ENCODE results near the gene BABAM2. TPM values are rescaled to one million over a fixed set of nuclear protein-coding genes. Genes with fewer than 3 reads are reported as not detected.

BABAM2 gene
- total RNA-seq, 2 donors from 2014 or later, result 36.4 to 40.9 TPM

- H3K4me3 ChIP-seq (ENCODE audit: low read length), result no peak overlapping the region
- WGBS, 2 experiments (ENCODE audit: insufficient coverage in 1 of 2, insufficient read length in 1 of 2), result 95 to 100% methylated on average over 1 to 2 of the region's 2 CpGs
- no peak overlapping the region for H3K4me3 Mint-ChIP-seq
- H3K9ac ChIP-seq (ENCODE audit: extremely low read depth, low read length, poor library complexity, severe bottlenecking), result no peak overlapping the region
- no peak for TF ChIP-seq CTCF (conservative IDR thresholded peaks at IDR 0.05)
- no peak overlapping the region for H3K27ac ChIP-seq (ENCODE audit: low read depth, low read length)
- no peaks in the 10 kb centered on the region for H3K9me3 ChIP-seq (ENCODE audit: control insufficient read depth, low read length)
- no peaks in the 10 kb centered on the region for H3K36me3 ChIP-seq (ENCODE audit: control insufficient read depth, insufficient read depth, low read length)
- H3K27me3 Mint-ChIP-seq (ENCODE audit: insufficient read depth), result no peaks in the 10 kb centered on the region
- H3K4me1 ChIP-seq (ENCODE audit: control insufficient read depth, insufficient read depth, low read length), result no peaks in the 10 kb centered on the region
- no peaks in the 10 kb centered on the region for H3K27me3 ChIP-seq (ENCODE audit: control insufficient read depth, insufficient read depth, low read length, poor library complexity, severe bottlenecking)
- no peaks in the 10 kb centered on the region for H3K36me3 Mint-ChIP-seq (ENCODE audit: low read depth)
- no peak for DNase-seq
- H3K27ac Mint-ChIP-seq, result no peak overlapping the region
- H3K4me1 Mint-ChIP-seq, result no peaks in the 10 kb centered on the region
- no peaks in the 10 kb centered on the region for H3K9me3 Mint-ChIP-seq
Measured at GRCh38 chr2:28096421-28096820, 205.9 kb downstream of the BABAM2 start.

GRCh38 chr2:28098501-28099225 lies 208.1 kb downstream of the BABAM2 start:
- Histone ChIP-seq H3K27me3 (ENCODE audit: control insufficient read depth, insufficient read depth, low read length, poor library complexity, severe bottlenecking) (no peaks in the 10 kb centered on the region), H3K4me1 (ENCODE audit: control insufficient read depth, insufficient read depth, low read length) (no peaks in the 10 kb centered on the region), H3K9ac (ENCODE audit: extremely low read depth, low read length, poor library complexity, severe bottlenecking) (no peak overlapping the region), H3K9me3 (ENCODE audit: control insufficient read depth, low read length) (no peaks in the 10 kb centered on the region), H3K36me3 (ENCODE audit: control insufficient read depth, insufficient read depth, low read length) (no peaks in the 10 kb centered on the region), H3K27ac (ENCODE audit: low read depth, low read length) (no peak overlapping the region), H3K4me3 (ENCODE audit: low read length) (no peak overlapping the region)
- no peak for TF ChIP-seq CTCF (conservative IDR thresholded peaks at IDR 0.05)
- H3K9me3 Mint-ChIP-seq, result no peaks in the 10 kb centered on the region
- no peaks in the 10 kb centered on the region for H3K36me3 Mint-ChIP-seq (ENCODE audit: low read depth)
- H3K4me1 Mint-ChIP-seq, result no peaks in the 10 kb centered on the region
- H3K27ac Mint-ChIP-seq, result no peak overlapping the region
- no peak overlapping the region for H3K4me3 Mint-ChIP-seq
- no peaks in the 10 kb centered on the region for H3K27me3 Mint-ChIP-seq (ENCODE audit: insufficient read depth)
- 82 to 89% methylated on average over 3 to 4 of the region's 4 CpGs for WGBS, 2 experiments (ENCODE audit: insufficient coverage in 1 of 2, insufficient read length in 1 of 2)
- DNase-seq, result no peak

- no peaks in the 10 kb centered on the region for H3K9me3 ChIP-seq (ENCODE audit: control insufficient read depth, low read length)
- Mint-ChIP-seq H3K9me3 (no peaks in the 10 kb centered on the region), H3K27ac (no peak overlapping the region), H3K36me3 (ENCODE audit: low read depth) (no peaks in the 10 kb centered on the region), H3K4me1 (no peaks in the 10 kb centered on the region), H3K27me3 (ENCODE audit: insufficient read depth) (no peaks in the 10 kb centered on the region), H3K4me3 (no peak overlapping the region)
- H3K27me3 ChIP-seq (ENCODE audit: control insufficient read depth, insufficient read depth, low read length, poor library complexity, severe bottlenecking), result no peaks in the 10 kb centered on the region
- 97 to 100% methylated on average over 1 to 2 of the region's 2 CpGs for WGBS, 2 experiments (ENCODE audit: insufficient coverage in 1 of 2, insufficient read length in 1 of 2)
- TF ChIP-seq CTCF (conservative IDR thresholded peaks at IDR 0.05), result no peak
- H3K36me3 ChIP-seq (ENCODE audit: control insufficient read depth, insufficient read depth, low read length), result no peaks in the 10 kb centered on the region
- DNase-seq, result no peak
- no peak overlapping the region for H3K27ac ChIP-seq (ENCODE audit: low read depth, low read length)
- no peaks in the 10 kb centered on the region for H3K4me1 ChIP-seq (ENCODE audit: control insufficient read depth, insufficient read depth, low read length)
- H3K4me3 ChIP-seq (ENCODE audit: low read length), result no peak overlapping the region
- H3K9ac ChIP-seq (ENCODE audit: extremely low read depth, low read length, poor library complexity, severe bottlenecking), result no peak overlapping the region
Measured at GRCh38 chr2:28101123-28101522, 210.6 kb downstream of the BABAM2 start.

All from endodermal cell (in vitro differentiated cells).